ENCODE measurements around the gene AKR1B1.

AKR1B1 gene

DNA sequence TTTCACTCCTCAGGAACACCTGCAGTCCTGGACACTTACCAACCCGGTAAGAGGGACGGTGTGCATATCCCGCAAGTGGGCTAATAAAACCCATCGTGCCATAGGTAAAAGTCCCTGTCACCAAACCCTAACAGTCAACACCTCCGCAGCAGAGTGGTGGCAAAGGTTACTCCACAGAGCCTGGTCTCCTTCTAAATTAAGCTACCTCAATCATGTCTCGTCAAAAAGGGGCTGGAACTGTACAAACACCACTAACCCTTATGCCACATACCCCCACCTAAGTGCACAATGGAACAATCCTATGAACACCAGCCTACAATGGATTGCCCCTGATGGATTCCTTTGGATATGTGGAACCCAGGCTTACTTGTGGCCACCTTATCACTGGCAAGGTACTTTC, 9.6 kb upstream of the AKR1B1 start:
- no peak for DNase-seq

DNA sequence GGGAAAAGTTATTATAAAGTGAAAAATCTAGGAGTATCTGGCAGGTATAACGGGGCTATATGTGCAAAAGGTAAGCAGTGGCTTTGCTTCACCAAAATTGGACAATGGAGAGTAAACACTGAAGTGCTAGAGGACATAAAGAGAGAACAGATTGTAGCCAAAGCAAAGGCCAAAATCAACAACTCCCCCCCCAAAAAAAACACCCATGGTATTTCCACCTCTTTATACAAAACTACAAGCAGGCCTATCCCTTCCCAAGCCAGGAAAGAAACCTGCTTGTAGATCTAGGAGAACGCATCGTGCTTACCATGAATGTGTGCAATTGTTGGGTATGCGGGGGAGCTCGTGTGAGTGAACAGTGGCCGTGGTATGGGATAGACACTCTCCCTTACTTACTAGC, 9.2 kb upstream of the AKR1B1 start:
- no peak for DNase-seq

GRCh38 chr7:134465491-134465890, 6.6 kb upstream of the AKR1B1 start:
- no peak for DNase-seq

- DNase-seq = no peak
These were observed 5.6 kb upstream of the AKR1B1 start for GRCh38 chr7:134464496-134464895.

- no peak for DNase-seq
These were observed 4.9 kb upstream of the AKR1B1 start for GRCh38 chr7:134463751-134464150.

DNA sequence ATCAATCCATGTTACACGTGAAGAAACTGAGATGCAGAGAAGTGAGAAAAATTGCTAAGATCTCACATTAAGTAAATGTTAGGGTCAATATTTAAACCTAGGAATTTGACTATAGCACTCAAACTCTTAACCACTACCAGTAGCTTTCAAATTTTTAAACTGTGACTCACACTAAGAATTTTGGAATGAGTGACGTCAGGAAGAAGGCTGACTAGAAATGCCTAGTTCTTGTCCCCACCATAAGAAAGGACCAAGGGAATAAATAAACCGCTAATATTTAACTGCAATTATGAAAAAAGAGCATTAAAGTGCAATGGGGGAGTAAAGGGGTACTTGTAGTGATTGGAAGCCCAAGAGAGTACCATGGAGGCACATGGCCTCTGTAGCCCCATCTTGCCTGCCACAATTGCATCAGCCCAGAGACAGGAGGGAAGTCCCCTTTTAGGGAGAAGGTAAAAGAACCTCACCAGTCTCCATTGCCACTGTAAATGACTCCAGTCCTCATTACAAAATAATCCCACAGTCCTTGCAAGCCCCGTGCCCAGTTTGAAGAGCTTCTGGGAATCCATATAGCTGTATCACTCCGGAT, 3.5 kb upstream of the AKR1B1 start:
- no peak for DNase-seq

GRCh38 chr7:134461916-134462315, 3.0 kb upstream of the AKR1B1 start:
- no peak for DNase-seq

GRCh38 chr7:134459981-134460380, 1.1 kb upstream of the AKR1B1 start:
- no peak for DNase-seq

DNA sequence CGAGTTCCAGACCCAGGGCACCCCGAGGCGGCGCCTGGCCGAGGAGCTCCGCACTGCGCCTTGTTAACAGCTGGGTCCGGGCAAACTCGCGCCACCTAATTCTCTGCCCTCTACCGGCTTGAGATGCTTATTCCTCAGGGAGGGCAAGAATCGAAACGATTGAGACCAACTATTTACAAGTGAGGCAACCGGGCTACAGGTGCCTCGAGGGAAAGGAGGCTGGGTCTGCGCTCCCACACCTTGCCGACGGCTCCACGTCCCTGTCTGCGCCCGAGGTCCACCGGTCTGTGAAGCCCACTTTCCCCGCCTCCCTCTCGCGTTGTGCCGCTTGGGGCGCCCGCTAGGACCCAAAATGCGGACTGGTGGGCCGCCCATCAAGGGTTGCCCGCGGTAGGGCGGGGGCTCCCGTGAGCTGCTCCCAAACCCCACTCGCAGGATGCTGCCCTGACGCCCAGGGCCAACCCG, 527 bp downstream of the AKR1B1 start:
- peak; percentile 61 for DNase-seq

DNA sequence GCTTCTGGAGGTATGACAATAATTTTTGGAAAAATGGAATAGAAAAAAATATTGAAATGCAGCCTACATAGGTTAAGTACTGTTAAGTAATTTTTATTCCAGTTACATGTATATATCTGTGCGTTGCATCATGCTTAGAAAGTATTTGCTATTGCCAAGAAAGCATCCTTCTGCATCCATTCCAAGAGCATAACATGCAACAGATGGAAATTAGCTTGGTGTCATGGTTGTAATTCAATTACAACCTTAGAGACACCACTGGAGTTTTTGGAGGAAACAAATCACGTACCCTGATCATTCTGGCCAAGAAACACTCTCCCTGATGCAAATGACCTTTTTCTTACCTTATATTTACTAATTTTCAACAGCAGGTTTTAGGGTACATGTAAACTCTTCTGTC, 1.7 kb downstream of the AKR1B1 start:
- no peak for DNase-seq

DNA sequence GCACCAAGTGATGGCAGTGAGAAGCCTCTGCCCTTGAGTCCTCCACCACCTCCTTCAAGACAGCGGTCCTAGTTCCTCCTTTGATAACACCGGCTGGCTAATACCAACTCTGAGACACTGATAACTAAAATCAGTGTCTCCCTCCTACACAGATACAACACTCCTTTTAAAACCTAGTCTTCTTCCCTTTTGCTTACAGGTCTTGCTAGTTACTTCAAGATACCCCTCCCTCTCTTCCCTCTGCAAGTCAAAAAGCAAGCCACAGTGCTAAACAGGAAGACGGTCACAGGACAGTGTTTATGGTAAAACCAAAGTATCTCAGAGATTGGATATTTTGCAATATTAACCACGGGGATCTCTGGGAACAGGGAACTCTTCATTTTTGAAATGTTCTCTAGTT, 4.6 kb downstream of the AKR1B1 start:
- no peak for DNase-seq

- DNase-seq = no peak
These were observed 5.4 kb downstream of the AKR1B1 start for GRCh38 chr7:134453518-134453917.

GRCh38 chr7:134452991-134453473, 5.9 kb downstream of the AKR1B1 start:
- no peak for DNase-seq

- no peak for DNase-seq
These were observed 6.5 kb downstream of the AKR1B1 start for GRCh38 chr7:134452419-134452838.

- no peak for DNase-seq
These were observed 7.2 kb downstream of the AKR1B1 start for GRCh38 chr7:134451656-134452055.

- DNase-seq = no peak
These were observed 8.5 kb downstream of the AKR1B1 start for GRCh38 chr7:134450294-134451000.

DNA sequence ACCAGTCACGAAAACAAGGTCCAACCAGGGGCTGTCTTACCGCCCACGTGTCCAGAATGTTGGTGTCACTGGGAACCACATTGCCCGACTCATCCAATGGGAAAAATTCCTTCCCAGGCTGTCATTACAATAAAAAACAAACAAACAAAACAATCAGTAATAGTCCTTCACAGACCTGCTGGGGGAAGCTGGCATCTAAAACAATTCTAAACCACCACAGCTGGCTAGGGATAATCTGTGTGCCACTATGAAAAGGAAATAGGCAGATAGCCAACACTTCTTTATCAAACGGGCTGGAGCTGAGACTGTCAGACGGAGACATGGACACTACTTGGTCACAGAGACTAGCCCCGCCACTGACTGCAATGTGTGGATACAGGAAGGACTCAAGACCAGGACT, 9.2 kb downstream of the AKR1B1 start:
- no peak for DNase-seq

DNA sequence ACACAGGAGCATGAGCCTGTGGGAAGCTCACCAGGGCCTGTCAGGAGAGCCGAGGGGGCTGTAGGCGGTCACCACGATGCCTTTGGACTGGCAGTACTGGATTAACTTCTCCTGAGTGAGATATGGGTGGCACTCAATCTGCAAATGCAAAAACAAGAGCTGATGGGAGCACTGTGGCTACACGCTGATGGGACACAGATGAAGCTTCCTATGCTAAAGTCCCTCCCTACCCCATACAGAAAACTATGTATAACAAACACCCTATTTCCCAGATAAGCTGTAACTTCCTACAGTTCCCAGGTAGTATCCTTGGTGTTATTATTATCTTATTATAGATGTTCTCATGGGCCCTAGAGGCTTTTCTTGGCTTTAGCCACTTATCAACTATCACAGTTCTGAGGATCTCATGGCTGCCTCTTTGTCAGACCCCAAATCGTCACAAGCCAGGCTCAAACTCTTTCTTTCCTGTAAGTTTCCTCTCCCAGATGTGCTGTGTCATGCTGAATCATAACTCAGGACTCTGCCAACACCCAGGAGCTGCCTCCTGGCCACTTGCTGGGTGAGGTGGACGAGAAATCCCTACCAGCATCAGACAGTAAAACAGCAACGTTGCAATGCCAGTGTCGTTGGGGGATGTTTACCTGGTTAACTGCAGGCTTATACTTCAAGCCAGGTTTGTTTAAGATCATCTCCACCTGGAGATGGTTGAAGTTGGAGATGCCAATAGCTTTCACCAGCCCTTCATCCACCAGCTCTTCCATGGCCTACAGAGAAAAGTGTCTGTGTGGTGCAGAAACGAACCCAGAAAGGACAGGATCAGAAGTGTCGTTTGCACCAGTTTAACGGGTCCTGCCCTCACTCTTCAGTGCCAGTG, 10.3 kb downstream of the AKR1B1 start:
- no peak for DNase-seq

DNA sequence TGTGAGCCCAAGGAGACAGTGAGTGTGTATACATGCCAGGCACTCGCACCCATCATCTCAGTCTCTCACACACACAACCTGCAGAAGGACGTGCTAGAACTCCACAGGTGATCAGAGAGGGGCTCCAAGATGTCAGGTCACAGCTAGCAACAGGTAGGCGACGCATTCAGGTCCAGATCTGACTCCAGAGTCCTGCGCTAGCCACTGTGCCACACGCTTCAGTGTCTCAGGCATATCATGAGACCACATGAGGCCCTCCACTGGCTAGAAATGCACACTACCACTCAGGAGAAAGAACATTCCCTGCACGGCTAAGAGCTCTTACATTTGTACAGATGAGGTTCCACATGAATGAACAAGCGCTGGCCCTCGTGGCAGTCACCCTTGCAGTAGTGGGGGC, 11.5 kb downstream of the AKR1B1 start:
- DNase-seq = no peak

DNA sequence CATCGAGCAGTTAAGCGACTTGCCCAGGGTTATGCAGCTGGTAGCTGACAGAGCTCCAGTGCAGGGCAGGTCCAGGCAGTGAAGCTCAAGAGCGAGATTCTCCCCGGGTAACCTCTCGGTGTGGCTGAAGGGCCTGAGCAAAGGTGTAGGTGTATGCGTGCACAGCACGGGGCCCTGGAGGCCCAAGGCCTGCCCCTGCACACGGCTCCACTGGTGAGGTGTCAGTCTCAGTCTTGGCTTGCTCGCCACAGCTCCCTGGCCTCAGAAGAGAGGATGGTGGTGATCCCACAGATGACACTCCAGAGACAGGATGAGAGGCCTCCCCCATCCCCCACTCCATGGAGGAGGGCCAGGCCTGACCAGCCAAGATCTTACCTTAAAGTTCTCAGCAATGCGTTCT, 12.0 kb downstream of the AKR1B1 start:
- DNase-seq = no peak

DNA sequence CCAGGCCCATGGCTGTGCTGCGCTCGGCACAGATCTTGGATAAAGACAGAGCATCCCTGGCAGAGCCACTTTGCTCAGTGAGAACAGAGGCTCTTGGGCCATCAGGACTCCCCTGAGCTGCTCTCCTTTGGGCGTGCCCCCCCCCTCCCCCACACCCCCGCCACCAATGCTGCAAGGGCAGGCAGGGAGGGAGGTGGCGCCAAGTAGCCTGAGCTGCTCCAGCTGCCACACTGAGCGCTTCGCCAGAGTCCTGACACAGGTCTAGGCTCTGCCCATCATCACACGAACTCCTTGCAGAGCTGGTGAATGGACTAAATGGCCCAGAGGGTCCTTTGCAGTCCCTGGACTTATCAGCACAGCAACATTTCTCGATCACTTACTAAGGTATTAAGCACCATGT, 12.5 kb downstream of the AKR1B1 start:
- DNase-seq = no peak

DNA sequence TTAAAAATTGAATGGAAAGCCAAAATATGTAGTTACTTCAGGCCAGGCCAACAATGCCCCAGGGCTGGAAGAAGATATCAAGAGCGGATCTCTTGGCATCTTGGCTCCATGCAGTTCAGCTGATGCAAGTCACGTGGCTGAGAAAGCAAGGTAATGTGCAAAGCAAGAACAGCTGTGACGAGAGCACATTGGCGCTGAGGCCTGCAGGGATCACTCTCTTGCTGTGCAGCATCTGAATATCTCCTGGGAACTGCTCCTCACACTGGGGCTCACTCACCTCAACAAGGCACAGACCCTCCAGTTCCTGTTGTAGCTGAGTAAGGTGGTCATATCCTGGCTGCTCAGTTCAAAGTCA, 14.0 kb downstream of the AKR1B1 start:
- no peak for DNase-seq

DNA sequence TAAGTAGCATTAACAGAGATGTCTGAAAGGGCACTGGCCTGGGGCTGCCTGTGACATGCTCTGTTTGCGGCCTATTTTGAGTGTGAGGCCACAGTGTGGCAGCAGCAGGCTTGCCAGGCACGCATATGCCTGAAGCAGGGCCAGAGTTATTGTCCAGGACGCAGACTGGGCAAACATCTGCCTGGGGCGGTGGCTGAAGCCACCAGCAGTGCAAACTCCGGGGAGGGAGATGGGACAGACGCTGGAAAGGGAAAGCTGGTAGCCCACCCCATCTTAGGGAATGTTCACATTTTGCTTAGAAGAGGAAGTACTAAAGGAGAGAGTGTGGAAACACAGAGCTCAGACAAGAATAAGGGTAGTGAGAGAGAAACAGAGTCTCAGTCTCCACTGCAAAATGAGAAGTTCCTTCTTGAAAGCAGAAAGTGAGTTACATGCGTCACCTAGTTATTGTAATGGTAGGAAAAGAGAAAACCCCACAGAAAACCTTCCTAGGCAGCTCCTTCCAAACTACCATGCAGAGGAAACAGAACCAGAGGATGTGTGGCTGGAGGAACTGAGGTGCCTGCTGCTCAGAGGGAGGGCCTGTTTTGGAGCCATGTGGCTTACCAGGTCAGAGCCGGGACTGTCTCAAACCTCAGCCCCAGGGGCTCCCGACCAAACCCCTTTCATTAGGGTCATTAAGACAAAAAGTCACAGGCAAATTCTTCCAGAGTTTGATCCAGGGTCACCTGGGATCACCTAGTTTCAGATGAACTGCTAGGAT, 14.5 kb downstream of the AKR1B1 start:
- no peak for DNase-seq
